Vagina (tissue), 2 donors: ENCODE data around the gene NHLRC2. TPM values are rescaled to one million over a fixed set of nuclear protein-coding genes. Genes with fewer than 3 reads are reported as not detected.
A peak's percentile ranks its signal among the peaks of the same experiment; 100 is the strongest.

Source experiments
- DNase-seq, 2 donors: peaks; one replicate each; pipeline ENCODE4 v3.0.0-alpha.2; 2017; ENCODE audit errors: extremely low spot score in 2 of 2
- H3K27ac ChIP-seq: fragments of 200-600 bp; sonication (generic); one replicate; pipeline ENCODE4 v1.5.1; 2019
- H3K27me3 ChIP-seq: fragments of 200-600 bp; sonication (generic); one replicate; pipeline ENCODE4 v1.5.1; 2019
- H3K36me3 ChIP-seq, 2 donors: fragments of 200-600 bp; sonication (generic); one replicate each; pipeline ENCODE4 v1.5.1; 2017 to 2019
- H3K4me1 ChIP-seq: fragments of 200-600 bp; sonication (generic); one replicate; pipeline ENCODE4 v1.5.1; 2019
- H3K4me3 ChIP-seq, 2 donors: fragments of 200-600 bp; sonication (generic); 1 replicate in 1 of 2; 2 replicates in 1 of 2; pipeline ENCODE4 v1.5.1; 2016 to 2019
- H3K9me3 ChIP-seq: fragments of 200-600 bp; sonication (generic); one replicate; pipeline ENCODE4 v1.5.1; 2019
- CTCF ChIP-seq, 3 experiments: fragments of 450-650 bp in 2 of 3; fragments of 200-600 bp in 1 of 3; sonication (generic) in 1 of 3; IDR thresholded peaks; one replicate each; pipeline ENCODE4 v1.5.1; 2017 to 2019; ENCODE audit warnings: antibody characterized with exemption in 3 of 3, mild to moderate bottlenecking in 2 of 3, moderate library complexity in 2 of 3
- POLR2A ChIP-seq, 2 donors: fragments of 450-650 bp; IDR thresholded peaks; one replicate each; pipeline ENCODE4 v1.6.1; 2017; ENCODE audit warnings: antibody characterized with exemption in 2 of 2, mild to moderate bottlenecking in 2 of 2, moderate library complexity in 2 of 2
- POLR2AphosphoS5 ChIP-seq, 2 donors: sonication (generic); formaldehyde crosslinking; IDR thresholded peaks; one replicate each; pipeline ENCODE4 v1.9.0; 2017; ENCODE audit warnings: antibody characterized with exemption in 2 of 2, mild to moderate bottlenecking in 2 of 2, low read depth in 1 of 2; ENCODE audit not compliant: insufficient read depth in 1 of 2
- intact Hi-C: fragments of 100-400 bp; cut with DNase I; formaldehyde crosslinking; loops from one replicate; pipeline ENCODE4 v1.15.1; 2023
- total RNA-seq: library from RNA; depleted of rRNA; stranded (reverse); fragments of >200 nt; gene quantifications from one replicate; pipeline ENCODE4 v1.2.3, GENCODE V29; 2016

NHLRC2 gene
- total RNA-seq, 1 donor from 2014 or later = 16.7 TPM

GRCh38 chr10:113947184-113948041 lies 93.0 kb downstream of the NHLRC2 start:
- Histone ChIP-seq H3K4me3 (no peak overlapping the region), H3K27me3 (no peaks in the 10 kb centered on the region), H3K9me3 (no peaks in the 10 kb centered on the region), H3K27ac (no peak overlapping the region), H3K4me1 (no peaks in the 10 kb centered on the region), H3K36me3 (no peaks in the 10 kb centered on the region)
- TF ChIP-seq POLR2A (IDR thresholded peaks at IDR 0.05) (no peak), POLR2AphosphoS5 (IDR thresholded peaks at IDR 0.05; ENCODE audit: insufficient read depth in 1 of 2, low read depth in 1 of 2) (no peak)
- intact Hi-C loops = no loop called here
- DNase-seq = peak; percentile 83 to 84

- intact Hi-C loops = no loop called here
- TF ChIP-seq CTCF (IDR thresholded peaks at IDR 0.05) (no peak), POLR2A (IDR thresholded peaks at IDR 0.05) (no peak), POLR2AphosphoS5 (IDR thresholded peaks at IDR 0.05; ENCODE audit: insufficient read depth in 1 of 2, low read depth in 1 of 2) (no peak)
- no peak overlapping the region for H3K4me3 ChIP-seq
- H3K36me3 ChIP-seq = no peaks in the 10 kb centered on the region
- DNase-seq = no peak
- H3K27me3 ChIP-seq = no peaks in the 10 kb centered on the region
- no peak overlapping the region for H3K27ac ChIP-seq
- H3K9me3 ChIP-seq = no peaks in the 10 kb centered on the region
- no peaks in the 10 kb centered on the region for H3K4me1 ChIP-seq
These were observed 93.6 kb downstream of the NHLRC2 start for GRCh38 chr10:113948048-113948447.

GRCh38 chr10:113950268-113950667 lies 95.8 kb downstream of the NHLRC2 start:
- no peak overlapping the region for H3K27ac ChIP-seq
- H3K27me3 ChIP-seq = no peaks in the 10 kb centered on the region
- H3K9me3 ChIP-seq = no peaks in the 10 kb centered on the region
- H3K36me3 ChIP-seq = no peaks in the 10 kb centered on the region
- H3K4me1 ChIP-seq = no peaks in the 10 kb centered on the region
- intact Hi-C loops = no loop called here
- no peak overlapping the region for H3K4me3 ChIP-seq
- no peak for DNase-seq
- no peak for TF ChIP-seq CTCF (IDR thresholded peaks at IDR 0.05)
- TF ChIP-seq POLR2A (IDR thresholded peaks at IDR 0.05) = no peak
- no peak for TF ChIP-seq POLR2AphosphoS5 (IDR thresholded peaks at IDR 0.05; ENCODE audit: insufficient read depth in 1 of 2, low read depth in 1 of 2)

DNA sequence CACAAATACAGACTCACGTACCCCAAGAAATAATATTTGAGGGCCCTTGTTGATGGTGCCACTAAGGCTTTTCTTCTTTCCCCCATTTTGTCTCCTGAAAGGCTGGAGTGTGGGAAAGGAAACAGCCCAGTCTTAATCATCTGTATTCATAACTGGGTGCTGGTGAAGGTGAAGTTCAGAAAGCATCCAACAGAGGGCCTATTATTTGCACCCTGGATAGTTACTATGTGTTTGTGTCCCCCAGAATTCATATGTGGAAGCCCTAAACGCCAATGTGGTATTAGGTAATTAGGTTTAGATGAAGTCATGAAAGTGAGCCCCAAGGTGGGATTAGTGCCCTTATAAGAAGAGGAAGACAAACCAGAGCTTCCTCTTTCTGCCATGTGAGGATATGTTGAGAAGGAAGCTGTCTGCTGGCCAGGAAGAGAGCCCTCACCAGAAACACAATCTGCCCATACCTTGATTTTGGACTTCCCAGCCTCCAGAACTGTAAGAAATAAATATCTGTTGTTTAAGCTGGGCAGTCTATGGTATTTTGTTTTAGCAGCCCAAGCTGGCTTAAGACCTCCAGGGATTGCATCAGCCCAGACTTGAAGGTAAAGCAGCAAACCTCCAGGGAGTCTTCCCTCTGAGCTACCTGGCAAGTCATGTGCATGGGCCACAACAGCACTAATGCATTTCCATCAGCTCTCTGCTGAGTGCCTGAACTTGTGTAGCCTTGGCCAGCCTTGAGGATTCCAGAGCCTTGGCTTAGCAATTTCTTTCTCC lies 99.2 kb downstream of the NHLRC2 start:
- no peaks in the 10 kb centered on the region for H3K27me3 ChIP-seq
- TF ChIP-seq CTCF (IDR thresholded peaks at IDR 0.05) (no peak), POLR2AphosphoS5 (IDR thresholded peaks at IDR 0.05; ENCODE audit: insufficient read depth in 1 of 2, low read depth in 1 of 2) (no peak), POLR2A (IDR thresholded peaks at IDR 0.05) (no peak)
- no peaks in the 10 kb centered on the region for H3K36me3 ChIP-seq
- H3K27ac ChIP-seq = no peak overlapping the region
- H3K4me1 ChIP-seq = peaks cover 14% of the 10 kb centered on the region
- no peak overlapping the region for H3K4me3 ChIP-seq
- DNase-seq = no peak
- intact Hi-C loops = no loop called here
- H3K9me3 ChIP-seq = no peaks in the 10 kb centered on the region

DNA sequence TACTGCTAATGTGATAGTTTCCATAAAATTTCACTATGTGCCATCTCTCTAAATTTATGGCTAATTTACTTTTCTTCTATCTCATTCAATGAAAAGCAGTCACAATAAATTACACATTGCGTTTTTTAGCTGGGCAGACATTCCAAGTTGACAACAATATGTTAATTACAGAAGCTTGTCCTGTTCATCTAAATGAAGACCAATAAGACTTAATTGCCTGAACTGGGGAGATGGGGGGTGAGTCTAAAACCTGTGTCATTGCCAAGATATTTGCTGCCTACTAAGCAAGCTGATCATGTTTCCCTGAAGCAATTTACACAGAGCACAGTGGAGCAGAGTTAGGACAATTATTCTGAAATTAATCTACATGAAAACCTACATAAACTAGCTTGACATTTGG lies 99.9 kb downstream of the NHLRC2 start:
- intact Hi-C loops = no loop called here

More for the DNA sequence above, 99.9 kb downstream of the NHLRC2 start:
- TF ChIP-seq POLR2A (IDR thresholded peaks at IDR 0.05) = no peak
- Histone ChIP-seq H3K4me1 (peaks cover 21% of the 10 kb centered on the region), H3K27ac (no peak overlapping the region), H3K4me3 (no peak overlapping the region), H3K9me3 (no peaks in the 10 kb centered on the region), H3K27me3 (no peaks in the 10 kb centered on the region), H3K36me3 (no peaks in the 10 kb centered on the region)
- no peak for DNase-seq
